GM18526 (cell line): Measurements from ENCODE around the gene CRYBA2.

ENCODE experiments used
- POLR2A ChIP-seq: IDR thresholded peaks from 3 replicates; pipeline ENCODE4 v1.6.1; 2011; ENCODE audit not compliant: insufficient read length; ENCODE audit errors: extremely low read depth

The CRYBA2 gene

GRCh38 chr2:218959141-218959731, 34.0 kb downstream of the CRYBA2 start, which contains the start of gene CDK5R2:
CDK5R2 (plus strand) TSS chr2:218959666; CDS start chr2:218959821, 155 bp downstream.
- TF ChIP-seq POLR2A = no peak

GRCh38 chr2:218958276-218958675, 34.9 kb downstream of the CRYBA2 start:
- no peak for TF ChIP-seq POLR2A

- no peak for TF ChIP-seq POLR2A
These were observed 35.6 kb downstream of the CRYBA2 start for GRCh38 chr2:218957671-218958070.

- no peak for TF ChIP-seq POLR2A
These were observed 37.2 kb downstream of the CRYBA2 start for GRCh38 chr2:218956039-218956438.

GRCh38 chr2:218954541-218955300, 38.5 kb downstream of the CRYBA2 start:
- no peak for TF ChIP-seq POLR2A

- TF ChIP-seq POLR2A = no peak
These were observed 39.8 kb downstream of the CRYBA2 start for GRCh38 chr2:218953366-218953954.

GRCh38 chr2:218952160-218952559, 41.1 kb downstream of the CRYBA2 start:
- TF ChIP-seq POLR2A = no peak

GRCh38 chr2:218946621-218947020, 46.6 kb downstream of the CRYBA2 start:
- TF ChIP-seq POLR2A = no peak

- no peak for TF ChIP-seq POLR2A
These were observed 48.3 kb downstream of the CRYBA2 start for GRCh38 chr2:218944759-218945404.
